HCT116 (cell line): ENCODE results near the gene OR1F1. TPM values are rescaled to one million over a fixed set of nuclear protein-coding genes. Genes with fewer than 3 reads are reported as not detected.

ENCODE experiments used
- ATAC-seq: fragments of 200-7000 bp; cut with Tn5 transposase; 2 replicates; pipeline ENCODE4 v1.9.1; 2020; ENCODE audit warnings: mild to moderate bottlenecking, moderate library complexity
- BruUV-seq: library from RNA; stranded (reverse); fragments of 400-500 nt; replicated peaks from 2 replicates; lab custom pipeline; 2021; lab: Mats Ljungman, UMichigan
- CTCF ChIA-PET: fragments of 300-600 bp; sonication (Branson Sonifier 250); formaldehyde crosslinking; loops from one replicate; lab custom pipeline; 2021; ENCODE audit warnings: antibody characterized with exemption; lab: Charles Lee
- POLR2A ChIA-PET: fragments of 300-600, 350-600 bp; sonication (Branson Sonifier 250); formaldehyde crosslinking; loops from one replicate; lab custom pipeline; 2021; ENCODE audit warnings: antibody characterized with exemption; lab: Charles Lee
- RAD21 ChIA-PET, 2 experiments: fragments of 300-600 bp; sonication (Branson Sonifier 250); formaldehyde crosslinking; loops; one replicate each; lab custom pipeline; 2023; ENCODE audit warnings: low total read pairs in 2 of 2; ENCODE audit not compliant: uncharacterized antibody in 2 of 2, unreplicated experiment in 2 of 2, low non-redundant PET in 1 of 2; lab: Charles Lee
- DNase-seq: peaks from one replicate; pipeline ENCODE4 v3.0.0-alpha.2; 2010; ENCODE audit warnings: low read depth, low spot score
- H2AFZ ChIP-seq: fragments of 200-600 bp; shearing (Covaris generic), sonication (generic); 2 replicates; pipeline ENCODE4 v1.6.1; 2017; ENCODE audit warnings: low read depth, mixed run types, mixed read lengths, antibody characterized with exemption, low read length; ENCODE audit not compliant: poor library complexity, severe bottlenecking
- H3K27ac ChIP-seq: 2 replicates; pipeline ENCODE4 v1.5.1; 2012; ENCODE audit warnings: low read depth, low read length
- H3K27me3 ChIP-seq: fragments of 200-600 bp; sonication (generic); 2 replicates; pipeline ENCODE4 v1.6.1; 2016; ENCODE audit warnings: mixed run types, low read length, mixed read lengths; ENCODE audit not compliant: insufficient read depth
- H3K36me3 ChIP-seq, 2 experiments: fragments of 200-500 bp in 1 of 2; fragments of 200-600 bp in 1 of 2; sonication (Bioruptor generic) in 1 of 2; sonication (generic) in 1 of 2; 2 replicates each; pipeline versions ENCODE4 v1.5.1 to v1.6.1; 2014 to 2016; ENCODE audit warnings: low read length in 2 of 2, inconsistent platforms in 1 of 2, mixed read lengths in 1 of 2, mixed run types in 1 of 2; ENCODE audit not compliant: insufficient read depth in 2 of 2, control insufficient read depth in 1 of 2
- H3K4me1 ChIP-seq, 2 experiments: fragments of 200-600 bp in 1 of 2; sonication (generic) in 1 of 2; 2 replicates each; pipeline versions ENCODE4 v1.5.1 to v1.6.1; 2012 to 2017; ENCODE audit warnings: low read length in 2 of 2, inconsistent platforms in 1 of 2, mild to moderate bottlenecking in 1 of 2, mixed read lengths in 1 of 2, mixed run types in 1 of 2, moderate library complexity in 1 of 2; ENCODE audit not compliant: insufficient read depth in 2 of 2, control insufficient read depth in 1 of 2
- H3K4me2 ChIP-seq: fragments of 200-600 bp; sonication (generic); 2 replicates; pipeline ENCODE4 v1.6.1; 2017; ENCODE audit warnings: mixed run types, low read length, mixed read lengths
- H3K4me3 ChIP-seq, 2 experiments: fragments of 200-600 bp in 1 of 2; sonication (generic) in 1 of 2; replicated peaks in 1 of 2; 2 replicates each; pipeline ENCODE4 v1.5.1; 2011 to 2016; ENCODE audit warnings: low read length in 2 of 2, control low read depth in 1 of 2, low read depth in 1 of 2, mild to moderate bottlenecking in 1 of 2, mixed read lengths in 1 of 2, mixed run types in 1 of 2
- H3K79me2 ChIP-seq: fragments of 200-600 bp; sonication (generic); 2 replicates; pipeline ENCODE4 v1.6.1; 2017; ENCODE audit warnings: mild to moderate bottlenecking, mixed run types, low read length, moderate library complexity, mixed read lengths; ENCODE audit not compliant: insufficient read depth
- H3K9ac ChIP-seq: fragments of 200-600 bp; sonication (generic); 2 replicates; pipeline ENCODE4 v1.6.1; 2016; ENCODE audit warnings: low read length, mixed read lengths
- H3K9me2 ChIP-seq: fragments of 200-600 bp; sonication (generic), shearing (Covaris generic); 2 replicates; pipeline ENCODE4 v1.6.1; 2017; ENCODE audit warnings: mixed run types, mild to moderate bottlenecking, moderate library complexity; ENCODE audit not compliant: insufficient read depth
- H3K9me3 ChIP-seq, 2 experiments: fragments of 200-500 bp in 1 of 2; fragments of 200-600 bp in 1 of 2; sonication (Bioruptor generic) in 1 of 2; sonication (generic) in 1 of 2; 2 replicates each; pipeline ENCODE4 v1.6.1; 2014 to 2017; ENCODE audit warnings: low read length in 2 of 2, mixed read lengths in 2 of 2, inconsistent platforms in 1 of 2, low read depth in 1 of 2, mild to moderate bottlenecking in 1 of 2, mixed run types in 1 of 2, moderate library complexity in 1 of 2; ENCODE audit not compliant: control insufficient read depth in 1 of 2, insufficient read depth in 1 of 2
- H4K20me1 ChIP-seq: fragments of 200-600 bp; sonication (generic), shearing (Covaris generic); 2 replicates; pipeline ENCODE4 v1.6.1; 2017; ENCODE audit warnings: mixed run types, mild to moderate bottlenecking, moderate library complexity; ENCODE audit not compliant: insufficient read depth
- CBX3 ChIP-seq: IDR thresholded peaks from 2 replicates; pipeline ENCODE4 v1.6.1; 2012; ENCODE audit warnings: low read depth
- CEBPB ChIP-seq: IDR thresholded peaks from 2 replicates; pipeline ENCODE4 v1.6.1; 2012; ENCODE audit warnings: low read depth
- CTCF ChIP-seq, 3 experiments: fragments of 200-600 bp in 1 of 3; sonication (generic) in 1 of 3; IDR thresholded peaks in 2 of 3; conservative IDR thresholded peaks in 1 of 3; 2 replicates each; pipeline ENCODE4 v1.5.1; 2012 to 2017; ENCODE audit warnings: low read depth in 2 of 3, low read length in 2 of 3, antibody characterized with exemption in 1 of 3, borderline replicate concordance in 1 of 3, control low read depth in 1 of 3, mild to moderate bottlenecking in 1 of 3, mixed read lengths in 1 of 3, mixed run types in 1 of 3, moderate library complexity in 1 of 3; ENCODE audit not compliant: insufficient read depth in 1 of 3
- EGR1 ChIP-seq: IDR thresholded peaks from 2 replicates; pipeline ENCODE4 v1.6.1; 2012; ENCODE audit warnings: low read depth
- ELF1 ChIP-seq: IDR thresholded peaks from 2 replicates; pipeline ENCODE4 v1.6.1; 2012; ENCODE audit warnings: low read depth, borderline replicate concordance
- EZH2 ChIP-seq: fragments of 200-600 bp; sonication (generic); IDR thresholded peaks from 2 replicates; pipeline ENCODE4 v1.6.1; 2017; ENCODE audit warnings: antibody characterized with exemption, mixed run types
- FOSL1 ChIP-seq: IDR thresholded peaks from 2 replicates; pipeline ENCODE4 v1.6.1; 2012; ENCODE audit warnings: low read depth
- JUND ChIP-seq: IDR thresholded peaks from 2 replicates; pipeline ENCODE4 v1.6.1; 2012
- MAX ChIP-seq: IDR thresholded peaks from 2 replicates; pipeline ENCODE4 v1.6.1; 2012
- POLR2A ChIP-seq: IDR thresholded peaks from 2 replicates; pipeline ENCODE4 v1.7.0; 2011; ENCODE audit warnings: borderline replicate concordance; ENCODE audit not compliant: insufficient read depth, insufficient read length; ENCODE audit errors: extremely low read depth
- POLR2AphosphoS5 ChIP-seq: IDR thresholded peaks from 2 replicates; pipeline ENCODE4 v1.6.1; 2011; ENCODE audit warnings: mild to moderate bottlenecking, low read depth, low read length, moderate library complexity
- RAD21 ChIP-seq: IDR thresholded peaks from 2 replicates; pipeline ENCODE4 v1.6.1; 2012; ENCODE audit warnings: low read depth, mild to moderate bottlenecking
- SIN3A ChIP-seq: IDR thresholded peaks from 2 replicates; pipeline ENCODE4 v1.6.1; 2012; ENCODE audit warnings: low read depth
- SP1 ChIP-seq: IDR thresholded peaks from 2 replicates; pipeline ENCODE4 v1.6.1; 2012; ENCODE audit warnings: low read depth
- SRF ChIP-seq: IDR thresholded peaks from 2 replicates; pipeline ENCODE4 v1.6.1; 2012; ENCODE audit warnings: low read depth
- TCF7L2 ChIP-seq: IDR thresholded peaks from 2 replicates; pipeline ENCODE4 v1.7.0; 2011; ENCODE audit warnings: borderline replicate concordance, inconsistent platforms; ENCODE audit not compliant: insufficient read depth, insufficient read length; ENCODE audit errors: extremely low read depth
- ZBTB33 ChIP-seq: IDR thresholded peaks from 2 replicates; pipeline ENCODE4 v1.6.1; 2011; ENCODE audit warnings: mild to moderate bottlenecking, low read length, moderate library complexity; ENCODE audit not compliant: insufficient replicate concordance; ENCODE audit errors: extremely low read depth
- ZFX ChIP-seq: fragments of 450-650 bp; IDR thresholded peaks from 2 replicates; pipeline ENCODE4 v1.6.1; 2017
- intact Hi-C: fragments of 100-400 bp; cut with micrococcal nuclease; formaldehyde crosslinking; loops from 2 replicates; pipeline ENCODE4 v1.10.0; 2022
- total RNA-seq: library from RNA; stranded (reverse); gene quantifications from one replicate; pipeline ENCODE4 v1.2.1, GENCODE V29; 2021; ENCODE audit not compliant: unreplicated experiment

Gene OR1F1
- total RNA-seq, 1 experiment from 2014 or later: not detected

GRCh38 chr16:3234857-3235561 is 47.0 kb downstream of the OR1F1 start, which contains the start of gene ZNF200:
ZNF200 (minus strand) TSS chr16:3235158; CDS start chr16:3233755, 1,403 bp downstream.
- DNase-seq (peak; percentile 94), ATAC-seq (peak; percentile 96)
- peak within 1 kb of the TSS; percentile 93 for H3K9ac ChIP-seq
- CTCF ChIA-PET: no interaction called here
- peaks cover 5 to 7% of the 10 kb centered on the region in 2 experiments; a peak in 2 of 4 replicates for H3K4me1 ChIP-seq
- peaks cover 0 to 10% of the 10 kb centered on the region in 2 experiments; a peak in 2 of 4 replicates for H3K9me3 ChIP-seq
- H3K79me2 ChIP-seq: peaks cover 14% of the 10 kb centered on the region
- intact Hi-C loops: no loop called here
- peaks cover 21 to 31% of the 10 kb centered on the region in 2 experiments for H3K36me3 ChIP-seq
- H3K9me2 ChIP-seq: no peaks in the 10 kb centered on the region
- RAD21 ChIA-PET: no interaction called here
- peak; percentile 80 for TF ChIP-seq SIN3A
- TF ChIP-seq RAD21: no peak
- TF ChIP-seq FOSL1: no peak
- no peak for TF ChIP-seq EZH2
- TF ChIP-seq ZFX: peak; percentile 74; the same call in 1 of the 2 replicates
- peak; percentile 14; the same call in 1 of the 2 replicates for TF ChIP-seq SRF
- TF ChIP-seq CBX3: peak; percentile 48; the same call in 1 of the 2 replicates
- TF ChIP-seq CEBPB: no peak
- TF ChIP-seq CTCF (IDR thresholded peaks at IDR 0.05 in 2 of 3, conservative IDR thresholded peaks at IDR 0.05 in 1 of 3; ENCODE audit: borderline replicate concordance in 1 of 3, insufficient read depth in 1 of 3, low read depth in 2 of 3, low read length in 2 of 3): no peak
- TF ChIP-seq JUND: no peak
- peak; percentile 82 for TF ChIP-seq POLR2A
- no peak; the same call in 1 of the 2 replicates for TF ChIP-seq ELF1
- peak; percentile 46 for TF ChIP-seq TCF7L2
- peak; percentile 53; the same call in 1 of the 2 replicates for TF ChIP-seq MAX
- peak; percentile 46 for TF ChIP-seq ZBTB33
- peak; percentile 86 for TF ChIP-seq POLR2AphosphoS5
- TF ChIP-seq SP1: peak; percentile 42
- no peak for TF ChIP-seq EGR1
- POLR2A ChIA-PET: interaction anchor here (0.7 to 1.4 kb wide), 3 partner anchors 30 to 209 kb away, joined by 3 to 5 read pairs (median 3); partner anchors contain the start of genes NAA60 and ZNF597
- BruUV-seq: no TSS peak
- no peaks in the 10 kb centered on the region for H3K27me3 ChIP-seq
- peak within 1 kb of the TSS; percentile 94 to 98 for H3K4me3 ChIP-seq
- H4K20me1 ChIP-seq: no peaks in the 10 kb centered on the region
- H2AFZ ChIP-seq: peak within 1 kb of the TSS; percentile 90
- H3K27ac ChIP-seq: peak within 1 kb of the TSS; percentile 91
- H3K4me2 ChIP-seq: peak within 1 kb of the TSS; percentile 96
